Transverse colon (tissue), 4 donors: Measurements from ENCODE around the gene C21orf91.

ENCODE experiments used
- POLR2A ChIP-seq: fragments of 450-650 bp; IDR thresholded peaks from one replicate; pipeline ENCODE4 v1.6.1; 2016; ENCODE audit warnings: antibody characterized with exemption, mild to moderate bottlenecking, moderate library complexity
- POLR2AphosphoS5 ChIP-seq, 3 donors: sonication (generic); formaldehyde crosslinking; IDR thresholded peaks; one replicate each; pipeline ENCODE4 v1.6.1; 2016; ENCODE audit warnings: antibody characterized with exemption in 3 of 3
- TF ChIP-seq, protein P1 (sequence below), 5 experiments: fragments of 200-600 bp in 3 of 5; fragments of 450-650 bp in 2 of 5; sonication (generic) in 3 of 5; IDR thresholded peaks; 1 replicate in 2 of 5; 2 replicates in 3 of 5; pipeline ENCODE4 v1.5.1; 2016 to 2017; ENCODE audit warnings: antibody characterized with exemption in 5 of 5, inconsistent platforms in 3 of 5, mild to moderate bottlenecking in 2 of 5, moderate library complexity in 1 of 5

- TF ChIP-seq POLR2AphosphoS5 (IDR thresholded peaks at IDR 0.05) (no peak), POLR2A (no peak)
- TF ChIP-seq, protein P1, sequence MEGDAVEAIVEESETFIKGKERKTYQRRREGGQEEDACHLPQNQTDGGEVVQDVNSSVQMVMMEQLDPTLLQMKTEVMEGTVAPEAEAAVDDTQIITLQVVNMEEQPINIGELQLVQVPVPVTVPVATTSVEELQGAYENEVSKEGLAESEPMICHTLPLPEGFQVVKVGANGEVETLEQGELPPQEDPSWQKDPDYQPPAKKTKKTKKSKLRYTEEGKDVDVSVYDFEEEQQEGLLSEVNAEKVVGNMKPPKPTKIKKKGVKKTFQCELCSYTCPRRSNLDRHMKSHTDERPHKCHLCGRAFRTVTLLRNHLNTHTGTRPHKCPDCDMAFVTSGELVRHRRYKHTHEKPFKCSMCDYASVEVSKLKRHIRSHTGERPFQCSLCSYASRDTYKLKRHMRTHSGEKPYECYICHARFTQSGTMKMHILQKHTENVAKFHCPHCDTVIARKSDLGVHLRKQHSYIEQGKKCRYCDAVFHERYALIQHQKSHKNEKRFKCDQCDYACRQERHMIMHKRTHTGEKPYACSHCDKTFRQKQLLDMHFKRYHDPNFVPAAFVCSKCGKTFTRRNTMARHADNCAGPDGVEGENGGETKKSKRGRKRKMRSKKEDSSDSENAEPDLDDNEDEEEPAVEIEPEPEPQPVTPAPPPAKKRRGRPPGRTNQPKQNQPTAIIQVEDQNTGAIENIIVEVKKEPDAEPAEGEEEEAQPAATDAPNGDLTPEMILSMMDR (IDR thresholded peaks at IDR 0.05) = no peak
Observed at GRCh38 chr21:17797967-17798366, 21.2 kb downstream of the C21orf91 start.
